HepG2 (cell line): Measurements from ENCODE around the gene MSMB. TPM values are rescaled to one million over a fixed set of nuclear protein-coding genes. Genes with fewer than 3 reads are reported as not detected.

Source experiments
- ARNT2 ChIP-seq: sonication (generic); formaldehyde crosslinking; IDR thresholded peaks from 2 replicates; pipeline ENCODE4 v1.8.0; 2022; ENCODE audit warnings: mild to moderate bottlenecking, low read depth, missing genetic modification reagents, moderate library complexity
- BRCA1 ChIP-seq: sonication (generic); formaldehyde crosslinking; IDR thresholded peaks from 2 replicates; pipeline ENCODE4 v1.4.0; 2020; ENCODE audit warnings: missing genetic modification reagents
- HNF4G ChIP-seq, 2 experiments: sonication (generic) in 1 of 2; formaldehyde crosslinking in 1 of 2; IDR thresholded peaks; 2 replicates each; pipeline versions ENCODE4 v1.4.0 to v1.6.1; 2011 to 2020; ENCODE audit warnings: borderline replicate concordance in 2 of 2, low read depth in 2 of 2, mild to moderate bottlenecking in 2 of 2, low read length in 1 of 2, missing genetic modification reagents in 1 of 2, moderate library complexity in 1 of 2
- IRF9 ChIP-seq: sonication (generic); formaldehyde crosslinking; IDR thresholded peaks from 2 replicates; pipeline ENCODE4 v1.8.0; 2022; ENCODE audit warnings: missing genetic modification reagents, mild to moderate bottlenecking, borderline replicate concordance
- MYC ChIP-seq: sonication (generic); formaldehyde crosslinking; IDR thresholded peaks from 2 replicates; pipeline ENCODE4 v1.9.0; 2021; ENCODE audit warnings: missing genetic modification reagents, borderline replicate concordance
- SATB2 ChIP-seq: sonication (generic); formaldehyde crosslinking; IDR thresholded peaks from 2 replicates; pipeline ENCODE4 v1.5.0; 2020; ENCODE audit warnings: missing genetic modification reagents
- SMYD3 ChIP-seq: sonication (generic); formaldehyde crosslinking; IDR thresholded peaks from 2 replicates; pipeline ENCODE4 v1.8.1; 2023; ENCODE audit warnings: mild to moderate bottlenecking, missing genetic modification reagents
- TCF7 ChIP-seq: sonication (generic); IDR thresholded peaks from 2 replicates; pipeline ENCODE4 v1.6.1; 2016; ENCODE audit warnings: antibody characterized with exemption, low read depth
- TGIF2 ChIP-seq: IDR thresholded peaks from 2 replicates; pipeline ENCODE4 v1.6.1; 2016; ENCODE audit warnings: control low read depth, missing compliant biosample characterization
- THRA ChIP-seq: sonication (generic); formaldehyde crosslinking; IDR thresholded peaks from 2 replicates; pipeline ENCODE4 v1.4.0; 2020; ENCODE audit warnings: missing genetic modification reagents, borderline replicate concordance
- WIZ ChIP-seq: sonication (generic); formaldehyde crosslinking; IDR thresholded peaks from 2 replicates; pipeline ENCODE4 v1.5.1; 2020; ENCODE audit warnings: mild to moderate bottlenecking, missing genetic modification reagents
- ZFP1 ChIP-seq: IDR thresholded peaks from 2 replicates; pipeline ENCODE4 v1.6.1; 2016
- ZNF281 ChIP-seq: sonication (generic); formaldehyde crosslinking; IDR thresholded peaks from 2 replicates; pipeline ENCODE4 v1.4.0; 2020; ENCODE audit warnings: missing genetic modification reagents, borderline replicate concordance
- ZNF792 ChIP-seq: IDR thresholded peaks from 2 replicates; pipeline ENCODE4 v1.6.1; 2016
- polyA plus RNA-seq, 8 experiments: library from polyadenylated mRNA; depleted of rRNA in 3 of 8; stranded (reverse) in 7 of 8; unstranded in 1 of 8; fragments of >200 nt; fragmentation: Illumina TruSeq in 4 of 8; extraction: Trizol in 4 of 8; gene quantifications; 2 replicates each; pipeline versions ENCODE4 v1.2.1 to v1.2.3, GENCODE V29; 2011 to 2016; ENCODE audit warnings: low read depth in 4 of 8, missing spikeins in 1 of 8, mixed read lengths in 1 of 8; ENCODE audit not compliant: insufficient read depth in 1 of 8
- total RNA-seq, 5 experiments: library from RNA; depleted of rRNA; stranded (reverse); fragments of >200 nt; fragmentation: Illumina TruSeq; extraction: Trizol; gene quantifications; 2 replicates each; pipeline ENCODE4 v1.2.3, GENCODE V29; 2016; ENCODE audit warnings: low read depth in 1 of 5
- TF ChIP-seq, protein P1 (sequence below): sonication (generic); formaldehyde crosslinking; IDR thresholded peaks from 2 replicates; pipeline ENCODE4 v1.4.0; 2020; ENCODE audit warnings: missing genetic modification reagents
- TF ChIP-seq, protein P2 (sequence below): IDR thresholded peaks from 2 replicates; pipeline ENCODE4 v1.6.1; 2016; ENCODE audit warnings: mild to moderate bottlenecking, missing biosample characterization, missing genetic modification reagents
- TF ChIP-seq, protein P3 (sequence below): sonication (generic); formaldehyde crosslinking; IDR thresholded peaks from 2 replicates; pipeline ENCODE4 v1.5.1; 2020; ENCODE audit warnings: missing genetic modification reagents, mild to moderate bottlenecking, borderline replicate concordance

The MSMB gene
- total and polyA plus RNA-seq, 2 of the 13 experiments (the other 11 are each of a cell fraction or from before 2014, with no cell fraction given): 0.84 TPM; not detected in 1

- TF ChIP-seq TGIF2 (CRISPR knock-in tag) (no peak; the same call in 1 of the 2 replicates), BRCA1 (CRISPR knock-in tag) (no peak), IRF9 (CRISPR knock-in tag) (no peak), WIZ (CRISPR knock-in tag) (0 out of 2 replicates have a peak, but pooled peaks have one; percentile 69), ZFP1 (CRISPR knock-in tag) (no peak), ZNF281 (CRISPR knock-in tag) (no peak), THRA (peak; percentile 27; the same call in 1 of the 2 replicates), ZNF792 (CRISPR knock-in tag) (peak; percentile 18; the same call in 1 of the 2 replicates), SMYD3 (peak; percentile 33; the same call in 1 of the 2 replicates), TCF7 (peak; percentile 26; the same call in 1 of the 2 replicates), SATB2 (CRISPR knock-in tag) (no peak), HNF4G (IDR thresholded peaks at IDR 0.05; ENCODE audit: borderline replicate concordance, low read depth, low read length) (peak; percentile 33; the same call in 1 of the 2 replicates), HNF4G (CRISPR knock-in tag; IDR thresholded peaks at IDR 0.05; ENCODE audit: borderline replicate concordance, low read depth) (peak; percentile 83), ARNT2 (no peak), MYC (CRISPR knock-in tag) (peak; percentile 82; the same call in 1 of the 2 replicates)
- TF ChIP-seq, protein P1, sequence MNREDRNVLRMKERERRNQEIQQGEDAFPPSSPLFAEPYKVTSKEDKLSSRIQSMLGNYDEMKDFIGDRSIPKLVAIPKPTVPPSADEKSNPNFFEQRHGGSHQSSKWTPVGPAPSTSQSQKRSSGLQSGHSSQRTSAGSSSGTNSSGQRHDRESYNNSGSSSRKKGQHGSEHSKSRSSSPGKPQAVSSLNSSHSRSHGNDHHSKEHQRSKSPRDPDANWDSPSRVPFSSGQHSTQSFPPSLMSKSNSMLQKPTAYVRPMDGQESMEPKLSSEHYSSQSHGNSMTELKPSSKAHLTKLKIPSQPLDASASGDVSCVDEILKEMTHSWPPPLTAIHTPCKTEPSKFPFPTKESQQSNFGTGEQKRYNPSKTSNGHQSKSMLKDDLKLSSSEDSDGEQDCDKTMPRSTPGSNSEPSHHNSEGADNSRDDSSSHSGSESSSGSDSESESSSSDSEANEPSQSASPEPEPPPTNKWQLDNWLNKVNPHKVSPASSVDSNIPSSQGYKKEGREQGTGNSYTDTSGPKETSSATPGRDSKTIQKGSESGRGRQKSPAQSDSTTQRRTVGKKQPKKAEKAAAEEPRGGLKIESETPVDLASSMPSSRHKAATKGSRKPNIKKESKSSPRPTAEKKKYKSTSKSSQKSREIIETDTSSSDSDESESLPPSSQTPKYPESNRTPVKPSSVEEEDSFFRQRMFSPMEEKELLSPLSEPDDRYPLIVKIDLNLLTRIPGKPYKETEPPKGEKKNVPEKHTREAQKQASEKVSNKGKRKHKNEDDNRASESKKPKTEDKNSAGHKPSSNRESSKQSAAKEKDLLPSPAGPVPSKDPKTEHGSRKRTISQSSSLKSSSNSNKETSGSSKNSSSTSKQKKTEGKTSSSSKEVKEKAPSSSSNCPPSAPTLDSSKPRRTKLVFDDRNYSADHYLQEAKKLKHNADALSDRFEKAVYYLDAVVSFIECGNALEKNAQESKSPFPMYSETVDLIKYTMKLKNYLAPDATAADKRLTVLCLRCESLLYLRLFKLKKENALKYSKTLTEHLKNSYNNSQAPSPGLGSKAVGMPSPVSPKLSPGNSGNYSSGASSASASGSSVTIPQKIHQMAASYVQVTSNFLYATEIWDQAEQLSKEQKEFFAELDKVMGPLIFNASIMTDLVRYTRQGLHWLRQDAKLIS (CRISPR knock-in tag): no peak
- TF ChIP-seq, protein P2, sequence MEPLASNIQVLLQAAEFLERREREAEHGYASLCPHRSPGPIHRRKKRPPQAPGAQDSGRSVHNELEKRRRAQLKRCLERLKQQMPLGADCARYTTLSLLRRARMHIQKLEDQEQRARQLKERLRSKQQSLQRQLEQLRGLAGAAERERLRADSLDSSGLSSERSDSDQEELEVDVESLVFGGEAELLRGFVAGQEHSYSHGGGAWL (CRISPR knock-in tag): 0 out of 2 replicates have a peak, but pooled peaks have one; percentile 37
- TF ChIP-seq, protein P3, sequence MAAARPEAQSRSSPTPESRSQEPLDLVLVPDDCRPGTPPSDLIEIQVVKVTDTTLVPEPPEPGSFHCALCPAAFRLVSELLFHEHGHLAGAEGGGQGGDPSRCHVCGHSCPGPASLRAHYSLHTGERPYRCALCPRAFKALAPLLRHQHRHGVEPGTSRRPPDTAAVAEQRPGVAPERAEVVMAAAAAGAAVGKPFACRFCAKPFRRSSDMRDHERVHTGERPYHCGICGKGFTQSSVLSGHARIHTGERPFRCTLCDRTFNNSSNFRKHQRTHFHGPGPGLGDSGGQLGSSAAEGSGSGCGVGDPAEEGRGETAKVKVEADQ (CRISPR knock-in tag): no peak
These were observed 9.9 kb downstream of the MSMB start (continued) for GRCh38 chr10:46035923-46036849.
